K562 (cell line): ENCODE results near the gene PANX1. TPM values are rescaled to one million over a fixed set of nuclear protein-coding genes. Genes with fewer than 3 reads are reported as not detected.

Source experiments
- CHD1 ChIP-seq: fragments of 200-600 bp; sonication (generic); IDR thresholded peaks from one replicate; pipeline ENCODE4 v1.6.1; 2012; ENCODE audit warnings: mild to moderate bottlenecking, moderate library complexity, low read length, inconsistent platforms
- ERF ChIP-seq: fragments of 450-650 bp; formaldehyde crosslinking; IDR thresholded peaks from 2 replicates; pipeline ENCODE4 v1.4.0; 2020; ENCODE audit warnings: mild to moderate bottlenecking, mixed read lengths
- EWSR1 ChIP-seq: fragments of 450-650 bp; IDR thresholded peaks from 2 replicates; pipeline ENCODE4 v1.6.1; 2018; ENCODE audit warnings: borderline replicate concordance, mild to moderate bottlenecking, low read depth, moderate library complexity; ENCODE audit not compliant: partially characterized antibody
- GABPB1 ChIP-seq: sonication (generic); formaldehyde crosslinking; IDR thresholded peaks from 2 replicates; pipeline ENCODE4 v1.8.0; 2022; ENCODE audit warnings: mild to moderate bottlenecking, missing genetic modification reagents
- KAT7 ChIP-seq: sonication (generic); formaldehyde crosslinking; IDR thresholded peaks from 2 replicates; pipeline ENCODE4 v1.8.0; 2022; ENCODE audit warnings: missing genetic modification reagents, mild to moderate bottlenecking, borderline replicate concordance
- LCOR ChIP-seq: sonication (generic); formaldehyde crosslinking; IDR thresholded peaks from 2 replicates; pipeline ENCODE4 v1.8.0; 2022; ENCODE audit warnings: mild to moderate bottlenecking, missing genetic modification reagents
- MGA ChIP-seq: fragments of 450-650 bp; IDR thresholded peaks from 2 replicates; pipeline ENCODE4 v1.6.1; 2016; ENCODE audit warnings: mild to moderate bottlenecking, moderate library complexity
- PHF8 ChIP-seq: fragments of 200-600 bp; sonication (generic); IDR thresholded peaks from 2 replicates; pipeline ENCODE4 v1.6.1; 2012; ENCODE audit warnings: mixed run types, mild to moderate bottlenecking, inconsistent platforms, low read length, moderate library complexity, borderline replicate concordance
- TAF7 ChIP-seq: fragments of 450-650 bp; IDR thresholded peaks from 2 replicates; pipeline ENCODE4 v1.6.1; 2016; ENCODE audit warnings: missing genetic modification characterization, missing compliant biosample characterization
- ZBTB43 ChIP-seq: sonication (generic); formaldehyde crosslinking; IDR thresholded peaks from 2 replicates; pipeline ENCODE4 v1.8.0; 2023; ENCODE audit warnings: mild to moderate bottlenecking, missing genetic modification reagents
- ZNF57 ChIP-seq: fragments of 450-650 bp; formaldehyde crosslinking; IDR thresholded peaks from 2 replicates; pipeline ENCODE4 v1.4.0; 2020; ENCODE audit warnings: mild to moderate bottlenecking, moderate library complexity
- polyA plus RNA-seq, 8 experiments: library from polyadenylated mRNA; depleted of rRNA in 4 of 8; stranded (reverse) in 5 of 8; unstranded in 3 of 8; fragments of >200 nt; fragmentation: Nextera tagmentation in 2 of 8; fragmentation: Illumina TruSeq in 1 of 8; extraction: Ambion mirVana in 2 of 8; extraction: Trizol in 1 of 8; gene quantifications; 2 replicates each; pipeline versions ENCODE4 v1.2.1 to v1.2.3, GENCODE V29; 2011 to 2014; ENCODE audit warnings: inconsistent platforms in 1 of 8, missing spikeins in 1 of 8
- total RNA-seq, 7 experiments: library from RNA; depleted of rRNA in 6 of 7; stranded (reverse); fragments of >200 nt in 6 of 7; fragmentation: Illumina TruSeq in 2 of 7; extraction: Trizol in 2 of 7; gene quantifications; 2 replicates each; pipeline versions ENCODE4 v1.2.1 to v1.2.3, GENCODE V29; 2011 to 2021; ENCODE audit warnings: low replicate concordance in 1 of 7

Gene PANX1
- total and polyA plus RNA-seq, 9 of the 15 experiments (the other 6 are each of a cell fraction or from before 2014, with no cell fraction given): 1.9 to 14.8 (median 10.1) TPM

- TF ChIP-seq MGA (peak; percentile 65), TAF7 (tag) (no peak), ZBTB43 (CRISPR knock-in tag) (no peak), KAT7 (peak; percentile 76; the same call in 1 of the 2 replicates), GABPB1 (CRISPR knock-in tag) (peak; percentile 81), ERF (no peak), ZNF57 (no peak), EWSR1 (no peak), PHF8 (peak; percentile 88; the same call in 1 of the 2 replicates), CHD1 (peak; percentile 85), LCOR (CRISPR knock-in tag) (no peak)
Observed at GRCh38 chr11:94128746-94129511, at the start of gene PANX1 (continued).
